Endothelial cell of umbilical vein (primary cell): Measurements from ENCODE around the gene CLPSL2. TPM values are rescaled to one million over a fixed set of nuclear protein-coding genes. Genes with fewer than 3 reads are reported as not detected.
A peak's percentile ranks its signal among the peaks of the same experiment; 100 is the strongest.

Source experiments
- BruUV-seq: library from RNA; stranded (reverse); fragments of 400-500 nt; replicated peaks from 2 replicates; lab custom pipeline; 2021; lab: Mats Ljungman, UMichigan
- CTCF ChIA-PET: fragments of 300-600, 350-600 bp; sonication (Branson Sonifier 250); formaldehyde crosslinking; loops from one replicate; lab custom pipeline; 2021; ENCODE audit warnings: antibody characterized with exemption, inconsistent platforms; lab: Charles Lee
- POLR2A ChIA-PET: fragments of 300-600, 350-600 bp; sonication (Branson Sonifier 250); formaldehyde crosslinking; loops from one replicate; lab custom pipeline; 2021; ENCODE audit warnings: antibody characterized with exemption, inconsistent platforms; lab: Charles Lee
- DNase-seq: peaks from one replicate; pipeline ENCODE4 v3.0.0-alpha.2; 2011; ENCODE audit warnings: low read depth, low spot score
- FAIRE-seq: peaks from 2 replicates; lab custom pipeline; 2011; peaks lifted over from hg19 to GRCh38; lab: Jason Lieb, UNC
- H2AFZ ChIP-seq: 2 replicates; pipeline ENCODE4 v1.6.0; 2012; ENCODE audit warnings: low read depth, low read length, control low read depth, inconsistent platforms
- H3K27ac ChIP-seq: 2 replicates; pipeline ENCODE4 v1.5.1; 2011; ENCODE audit warnings: low read depth, mild to moderate bottlenecking, control low read depth, low read length, moderate library complexity; ENCODE audit not compliant: insufficient read depth
- H3K27me3 ChIP-seq, 2 experiments: 2 replicates each; pipeline versions ENCODE4 v1.6.0 to v1.6.1; 2011; ENCODE audit warnings: low read length in 2 of 2, mixed read lengths in 1 of 2; ENCODE audit not compliant: control insufficient read depth in 2 of 2, insufficient read depth in 2 of 2
- H3K36me3 ChIP-seq, 2 experiments: 2 replicates in 1 of 2; 3 replicates in 1 of 2; pipeline ENCODE4 v1.5.1; 2011; ENCODE audit warnings: low read length in 2 of 2, mild to moderate bottlenecking in 1 of 2, moderate library complexity in 1 of 2; ENCODE audit not compliant: control insufficient read depth in 2 of 2, insufficient read depth in 2 of 2; ENCODE audit errors: extremely low read depth in 1 of 2
- H3K4me1 ChIP-seq: 3 replicates; pipeline ENCODE4 v1.5.1; 2011; ENCODE audit warnings: mild to moderate bottlenecking, low read length; ENCODE audit not compliant: control insufficient read depth, insufficient read depth; ENCODE audit errors: extremely low read depth
- H3K4me2 ChIP-seq: 2 replicates; pipeline ENCODE4 v1.6.1; 2011; ENCODE audit warnings: low read length, control low read depth, mixed read lengths; ENCODE audit not compliant: insufficient read depth
- H3K4me3 ChIP-seq, 3 experiments: fragments of 200-600 bp in 1 of 3; sonication (generic), shearing (Covaris generic) in 1 of 3; replicated peaks in 1 of 3; 2 replicates each; pipeline ENCODE4 v1.5.1; 2011 to 2016; ENCODE audit warnings: control low read depth in 3 of 3, low read length in 3 of 3, mild to moderate bottlenecking in 2 of 3, inconsistent platforms in 1 of 3, low read depth in 1 of 3, moderate library complexity in 1 of 3; ENCODE audit not compliant: insufficient read depth in 1 of 3
- H3K79me2 ChIP-seq: 2 replicates; pipeline ENCODE4 v1.6.0; 2012; ENCODE audit warnings: low read length, inconsistent platforms; ENCODE audit not compliant: control insufficient read depth, insufficient read depth
- H3K9ac ChIP-seq: replicated peaks from 2 replicates; pipeline ENCODE3; 2011; ENCODE audit warnings: low read length, control low read depth; ENCODE audit not compliant: insufficient read depth; ENCODE audit errors: extremely low read depth
- H3K9me1 ChIP-seq: replicated peaks from 3 replicates; pipeline ENCODE4 v1.6.0; 2011; ENCODE audit warnings: mild to moderate bottlenecking, low read length; ENCODE audit not compliant: control insufficient read depth, insufficient read depth; ENCODE audit errors: extremely low read depth
- H3K9me3 ChIP-seq: replicated peaks from 2 replicates; pipeline ENCODE4 v1.5.1; 2012; ENCODE audit warnings: low read length, inconsistent platforms; ENCODE audit not compliant: control insufficient read depth, insufficient read depth
- H4K20me1 ChIP-seq: replicated peaks from 2 replicates; pipeline ENCODE3; 2011; ENCODE audit warnings: mild to moderate bottlenecking, low read length; ENCODE audit not compliant: control insufficient read depth, insufficient read depth; ENCODE audit errors: extremely low read depth
- EZH2 ChIP-seq: IDR thresholded peaks from 2 replicates; pipeline ENCODE4 v1.6.1; 2012; ENCODE audit warnings: borderline replicate concordance, low read depth, mild to moderate bottlenecking, moderate library complexity, low read length, inconsistent platforms; ENCODE audit not compliant: severe bottlenecking
- FOS ChIP-seq: IDR thresholded peaks from 2 replicates; pipeline ENCODE4 v1.6.1; 2011; ENCODE audit warnings: mild to moderate bottlenecking, low read length, moderate library complexity, borderline replicate concordance; ENCODE audit not compliant: insufficient read depth
- GATA2 ChIP-seq: IDR thresholded peaks from 2 replicates; pipeline ENCODE4 v1.7.0; 2011; ENCODE audit warnings: low read depth, mild to moderate bottlenecking, moderate library complexity, mixed read lengths, low read length; ENCODE audit not compliant: insufficient read length, insufficient read depth
- JUN ChIP-seq: IDR thresholded peaks from 2 replicates; pipeline ENCODE4 v1.6.1; 2011; ENCODE audit warnings: borderline replicate concordance, low read depth; ENCODE audit not compliant: insufficient read length, insufficient read depth
- MYC ChIP-seq: IDR thresholded peaks from one replicate; pipeline ENCODE4 v1.6.1; 2011; ENCODE audit warnings: mild to moderate bottlenecking, low read depth, low read length
- POLR2AphosphoS5 ChIP-seq: IDR thresholded peaks from 2 replicates; pipeline ENCODE4 v1.6.1; 2012; ENCODE audit warnings: low read depth, mild to moderate bottlenecking, control low read depth, low read length, moderate library complexity; ENCODE audit not compliant: insufficient read depth
- dilution Hi-C: fragments of 300-500 bp; cut with MboI; formaldehyde crosslinking; loops from one replicate; pipeline ENCODE4 v1.15.0; 2019; ENCODE audit warnings: low sequenced_read_pairs; ENCODE audit not compliant: extremely low pct_ligation_motif_present
- intact Hi-C: fragments of 100-400 bp; cut with micrococcal nuclease; formaldehyde crosslinking; loops from one replicate; pipeline ENCODE4 v1.10.0; 2022
- polyA plus RNA-seq, 4 experiments: library from polyadenylated mRNA; depleted of rRNA in 3 of 4; stranded (reverse) in 3 of 4; unstranded in 1 of 4; fragments of >200 nt; gene quantifications; 2 replicates each; pipeline versions ENCODE4 v1.2.1 to v1.2.3, GENCODE V29; 2011 to 2012; ENCODE audit warnings: missing spikeins in 1 of 4
- total RNA-seq: library from RNA; stranded (reverse); gene quantifications from 2 replicates; pipeline ENCODE4 v1.2.3, GENCODE V29; 2021
- TF ChIP-seq, protein P1 (sequence below): IDR thresholded peaks from 2 replicates; pipeline ENCODE4 v1.6.1; 2011; ENCODE audit not compliant: insufficient read depth, insufficient read length

CLPSL2 gene
- total and polyA plus RNA-seq, 2 donors (not counting 3 experiments of a cell fraction or from before 2014, with no cell fraction given): not detected

DNA sequence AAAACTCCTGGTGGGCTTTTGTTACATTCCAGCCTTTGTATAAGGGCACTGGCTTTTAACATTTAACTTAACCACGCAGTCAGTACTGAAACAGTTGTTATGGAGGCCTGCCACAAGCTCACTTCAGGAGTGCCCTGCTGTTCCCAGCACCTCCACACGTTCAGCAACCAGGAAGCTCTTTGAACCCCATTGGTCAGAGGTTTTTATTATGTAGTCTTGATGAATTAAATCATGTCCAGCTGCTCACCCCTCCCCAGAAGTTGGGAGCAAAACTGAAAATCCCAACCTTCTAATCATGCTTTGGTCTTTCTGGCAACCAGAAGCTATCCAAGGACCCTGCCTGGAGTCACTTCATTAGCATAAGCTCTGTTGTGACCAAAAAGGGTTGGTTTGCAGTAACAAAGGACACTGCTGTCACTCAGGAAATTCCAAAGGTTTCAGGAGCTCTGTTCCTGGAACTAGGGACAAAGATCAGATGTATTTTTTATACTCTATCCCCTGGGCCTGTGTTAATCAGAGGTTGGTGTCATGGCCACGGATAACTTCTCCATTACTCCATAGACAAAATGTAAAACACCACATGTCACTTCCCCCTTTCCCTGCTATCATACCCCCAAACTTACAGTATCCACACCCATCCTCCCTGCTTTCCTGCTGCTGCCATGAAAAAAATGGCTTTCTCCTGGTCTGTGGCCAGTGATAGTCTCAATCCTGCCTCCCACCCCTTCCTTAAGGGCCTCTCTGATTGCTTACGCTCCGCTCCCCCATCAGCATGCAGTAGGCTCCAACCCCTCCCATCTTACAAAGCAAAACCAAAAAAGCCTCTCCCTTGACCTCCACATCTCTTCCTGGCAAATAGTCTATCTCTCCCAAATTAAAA is 36.5 kb upstream of the CLPSL2 start:
- Histone ChIP-seq H3K36me3 (no peaks in the 10 kb centered on the region), H3K79me2 (no peaks in the 10 kb centered on the region), H2AFZ (peak overlapping the region; percentile 29), H3K4me3 (no peak overlapping the region), H4K20me1 (no peaks in the 10 kb centered on the region), H3K9me1 (no peaks in the 10 kb centered on the region), H3K9me3 (no peaks in the 10 kb centered on the region), H3K27me3 (no peaks in the 10 kb centered on the region), H3K4me2 (no peak overlapping the region), H3K9ac (no peak overlapping the region), H3K27ac (no peak overlapping the region), H3K4me1 (no peaks in the 10 kb centered on the region)
- ChIA-PET CTCF (interaction anchor here (1.0 to 7.9 kb wide), 6 partner anchors 15 to 218 kb away, joined by 3 to 252 read pairs (median 8); no protein-coding TSS in a partner anchor), POLR2A (no interaction called here)
- DNase-seq: no peak
- TF ChIP-seq EZH2: no peak
- TF ChIP-seq MYC: no peak
- TF ChIP-seq GATA2: no peak
- no peak for TF ChIP-seq POLR2AphosphoS5
- TF ChIP-seq FOS: no peak
- TF ChIP-seq, protein P1, sequence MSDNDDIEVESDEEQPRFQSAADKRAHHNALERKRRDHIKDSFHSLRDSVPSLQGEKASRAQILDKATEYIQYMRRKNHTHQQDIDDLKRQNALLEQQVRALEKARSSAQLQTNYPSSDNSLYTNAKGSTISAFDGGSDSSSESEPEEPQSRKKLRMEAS: no peak
- TF ChIP-seq JUN: no peak
- dilution Hi-C loops (no loop called here), intact Hi-C loops (loop anchor here (10.0 kb wide), 1 partner anchor 445 kb away; the partner anchor contains the start of gene DEF6)
- no peak for FAIRE-seq
- BruUV-seq: no TSS peak
